ENCODE results near the gene PKP1.
"Not testable (repeated sequence)": the region's sequence is repeated elsewhere in the genome, so short reads cannot be mapped to it uniquely, and the experiment has no call there.

Gene PKP1

GRCh38 chr1:201282931-201283829 lies at the start of gene PKP1:
TSS of gene PKP1 (plus strand) at chr1:201283506. CDS start at chr1:201283703, 197 bp downstream.
- peak in 1 of 2 experiments; percentile 35 for DNase-seq

GRCh38 chr1:201239646-201240045 lies 43.7 kb upstream of the PKP1 start:
- DNase-seq: not testable (repeated sequence)

GRCh38 chr1:201240171-201240570 lies 43.1 kb upstream of the PKP1 start:
- DNase-seq: no peak

- DNase-seq: no peak
Measured at GRCh38 chr1:201241736-201242135, 41.6 kb upstream of the PKP1 start.

- peak; percentile 16 to 54 for DNase-seq
Measured at GRCh38 chr1:201245082-201245481, 38.2 kb upstream of the PKP1 start.

GRCh38 chr1:201248721-201249559 lies 34.4 kb upstream of the PKP1 start:
- no peak for DNase-seq

- no peak for DNase-seq
Measured at GRCh38 chr1:201250326-201251011, 32.8 kb upstream of the PKP1 start.

GRCh38 chr1:201251411-201251810 lies 31.9 kb upstream of the PKP1 start:
- DNase-seq: no peak

- DNase-seq: no peak
Measured at GRCh38 chr1:201251851-201252430, 31.4 kb upstream of the PKP1 start.

GRCh38 chr1:201252944-201253371 lies 30.3 kb upstream of the PKP1 start:
- no peak for DNase-seq

- peak; percentile 20 to 48 for DNase-seq
Measured at GRCh38 chr1:201253411-201253810, 29.9 kb upstream of the PKP1 start.

- DNase-seq: no peak
Measured at GRCh38 chr1:201253906-201254624, 29.2 kb upstream of the PKP1 start.

- DNase-seq: peak; percentile 4 to 33
Measured at GRCh38 chr1:201254625-201255478, 28.5 kb upstream of the PKP1 start.

GRCh38 chr1:201255479-201256362 lies 27.6 kb upstream of the PKP1 start:
- no peak for DNase-seq

- DNase-seq: not testable (repeated sequence)
Measured at GRCh38 chr1:201258132-201258531, 25.2 kb upstream of the PKP1 start.

- no peak for DNase-seq
Measured at GRCh38 chr1:201258763-201259230, 24.5 kb upstream of the PKP1 start.

GRCh38 chr1:201259476-201260235 lies 23.6 kb upstream of the PKP1 start:
- peak in 1 of 2 experiments; percentile 39 for DNase-seq

- DNase-seq: no peak
Measured at GRCh38 chr1:201260236-201260590, 23.1 kb upstream of the PKP1 start.

All from SHP77 (cell line).